Breast epithelium (tissue), 3 donors: Measurements from ENCODE around the gene IL32.

Experiments used
- POLR2A ChIP-seq: fragments of 450-650 bp; IDR thresholded peaks from one replicate; pipeline ENCODE4 v1.6.1; 2016; ENCODE audit warnings: antibody characterized with exemption, mild to moderate bottlenecking, moderate library complexity
- POLR2AphosphoS5 ChIP-seq, 3 donors: sonication (generic); formaldehyde crosslinking; IDR thresholded peaks; one replicate each; pipeline ENCODE4 v1.6.1; 2017; ENCODE audit warnings: antibody characterized with exemption in 3 of 3
- TF ChIP-seq, protein P1 (sequence below), 3 donors: fragments of 450-650 bp; IDR thresholded peaks; one replicate each; pipeline ENCODE4 v1.5.1; 2016 to 2017; ENCODE audit warnings: antibody characterized with exemption in 3 of 3, mild to moderate bottlenecking in 3 of 3, moderate library complexity in 3 of 3

DNA sequence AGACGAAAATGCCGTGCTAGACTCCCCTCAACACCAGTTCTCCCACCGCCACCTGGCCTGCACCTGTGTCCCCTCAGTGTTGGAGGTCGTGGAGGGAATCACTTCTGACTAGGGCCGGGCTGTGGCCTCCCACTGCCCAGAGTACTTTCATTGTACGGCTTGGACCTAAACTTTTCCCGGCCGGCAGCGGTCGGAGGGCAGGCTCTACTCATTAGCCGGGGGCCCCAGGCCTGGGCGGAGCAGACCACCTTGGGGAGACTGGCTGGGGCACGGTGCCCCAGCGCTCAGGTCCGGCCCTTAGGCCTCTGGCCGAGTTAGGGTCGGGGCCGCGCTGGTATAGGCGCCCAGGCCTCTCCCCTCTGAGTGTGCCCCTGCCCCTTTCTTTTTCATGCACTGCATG is 48.1 kb upstream of the IL32 start:
- no peak for TF ChIP-seq POLR2A
- TF ChIP-seq, protein P1, sequence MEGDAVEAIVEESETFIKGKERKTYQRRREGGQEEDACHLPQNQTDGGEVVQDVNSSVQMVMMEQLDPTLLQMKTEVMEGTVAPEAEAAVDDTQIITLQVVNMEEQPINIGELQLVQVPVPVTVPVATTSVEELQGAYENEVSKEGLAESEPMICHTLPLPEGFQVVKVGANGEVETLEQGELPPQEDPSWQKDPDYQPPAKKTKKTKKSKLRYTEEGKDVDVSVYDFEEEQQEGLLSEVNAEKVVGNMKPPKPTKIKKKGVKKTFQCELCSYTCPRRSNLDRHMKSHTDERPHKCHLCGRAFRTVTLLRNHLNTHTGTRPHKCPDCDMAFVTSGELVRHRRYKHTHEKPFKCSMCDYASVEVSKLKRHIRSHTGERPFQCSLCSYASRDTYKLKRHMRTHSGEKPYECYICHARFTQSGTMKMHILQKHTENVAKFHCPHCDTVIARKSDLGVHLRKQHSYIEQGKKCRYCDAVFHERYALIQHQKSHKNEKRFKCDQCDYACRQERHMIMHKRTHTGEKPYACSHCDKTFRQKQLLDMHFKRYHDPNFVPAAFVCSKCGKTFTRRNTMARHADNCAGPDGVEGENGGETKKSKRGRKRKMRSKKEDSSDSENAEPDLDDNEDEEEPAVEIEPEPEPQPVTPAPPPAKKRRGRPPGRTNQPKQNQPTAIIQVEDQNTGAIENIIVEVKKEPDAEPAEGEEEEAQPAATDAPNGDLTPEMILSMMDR (IDR thresholded peaks at IDR 0.05) = no peak
- no peak for TF ChIP-seq POLR2AphosphoS5 (IDR thresholded peaks at IDR 0.05)
